IgD-negative memory B cell (primary cell): ENCODE data around the gene C11orf87. TPM values are rescaled to one million over a fixed set of nuclear protein-coding genes. Genes with fewer than 3 reads are reported as not detected.

Source experiments
- H3K27ac Mint-ChIP-seq, 3 donors: one replicate each; pipeline ENCODE4 v1.8.0; 2020 to 2022; ENCODE audit warnings: mild to moderate bottlenecking in 3 of 3, mixed read lengths in 3 of 3, moderate library complexity in 1 of 3
- H3K27me3 Mint-ChIP-seq: one replicate; pipeline ENCODE4 v1.8.0; 2021; ENCODE audit warnings: mixed read lengths
- H3K36me3 Mint-ChIP-seq: one replicate; pipeline ENCODE4 v1.8.0; 2020; ENCODE audit warnings: mild to moderate bottlenecking, mixed read lengths
- H3K4me1 Mint-ChIP-seq, 3 donors: one replicate each; pipeline ENCODE4 v1.8.0; 2020 to 2022; ENCODE audit warnings: mixed read lengths in 3 of 3, mild to moderate bottlenecking in 1 of 3
- H3K4me3 Mint-ChIP-seq, 4 donors: one replicate each; pipeline ENCODE4 v1.8.0; 2020 to 2022; ENCODE audit warnings: mild to moderate bottlenecking in 4 of 4, mixed read lengths in 4 of 4, moderate library complexity in 3 of 4
- H3K9me3 Mint-ChIP-seq, 3 donors: one replicate each; pipeline ENCODE4 v1.8.0; 2020 to 2021; ENCODE audit warnings: mixed read lengths in 3 of 3, mild to moderate bottlenecking in 1 of 3
- polyA plus RNA-seq: library from polyadenylated mRNA; unstranded; fragments of 300-500 nt; fragmentation: Illumina TruSeq; gene quantifications from one replicate; pipeline ENCODE4 v1.2.3, GENCODE V29; 2021

Gene C11orf87
- polyA plus RNA-seq = not detected

DNA sequence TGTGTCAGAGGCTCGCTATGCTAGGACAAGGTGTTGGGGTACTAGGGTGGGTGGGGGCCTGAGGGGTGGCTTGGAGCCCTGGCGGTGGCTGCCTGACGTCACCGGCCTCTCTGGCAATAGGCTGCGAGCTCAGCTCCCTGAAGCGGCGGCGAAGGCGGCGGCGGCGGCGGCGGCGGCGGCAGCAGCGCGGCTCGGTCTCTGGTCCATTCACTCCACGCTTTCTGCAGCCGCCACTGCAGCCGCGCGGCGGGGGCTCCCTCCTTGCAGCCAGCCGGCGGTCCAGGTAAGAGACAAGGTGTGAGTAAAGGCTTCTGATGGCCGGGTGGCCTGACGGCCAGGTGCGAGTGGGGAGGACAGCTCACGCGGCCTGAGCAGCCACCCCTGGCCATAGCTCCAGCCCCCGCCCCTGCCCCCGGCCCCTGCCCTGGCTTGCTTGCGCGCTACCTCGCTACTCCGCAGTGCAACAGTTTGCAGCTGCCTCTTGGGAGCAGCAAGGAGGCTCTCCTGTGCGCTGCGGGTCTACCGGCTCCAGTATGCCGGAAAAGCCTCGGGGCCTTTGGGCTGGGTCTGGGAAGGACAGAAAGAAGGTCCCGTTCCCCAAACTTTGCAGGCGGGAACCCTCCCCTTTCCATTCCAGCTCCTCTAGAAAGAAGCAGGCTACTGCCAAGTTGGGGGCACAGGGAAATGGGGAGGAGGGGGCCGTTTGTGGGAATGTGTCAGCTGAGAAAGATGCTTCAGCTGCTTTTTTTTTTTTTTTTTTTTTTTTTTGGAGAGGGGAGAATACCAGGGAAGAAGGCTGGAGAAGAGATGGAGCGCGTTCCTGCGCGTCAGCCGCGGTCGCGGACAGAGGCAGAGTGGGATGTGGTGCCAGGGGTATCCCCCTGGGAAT, at the start of gene C11orf87:
C11orf87 (plus strand) TSS at position 210 of the 889 bp plus-strand sequence. CDS start 1,444 bp downstream, outside the sequence.
- peaks cover 1% of the 10 kb centered on the region for H3K36me3 Mint-ChIP-seq
- H3K4me1 Mint-ChIP-seq = peaks cover 0 to 2% (median 0%) of the 10 kb centered on the region in 3 donors
- no peaks in the 10 kb centered on the region for H3K9me3 Mint-ChIP-seq
- no peak within 1 kb of the TSS for H3K27ac Mint-ChIP-seq
- H3K27me3 Mint-ChIP-seq = peaks cover 29% of the 10 kb centered on the region
- H3K4me3 Mint-ChIP-seq = peak within 1 kb of the TSS in 1 of 4 donors; percentile 69

DNA sequence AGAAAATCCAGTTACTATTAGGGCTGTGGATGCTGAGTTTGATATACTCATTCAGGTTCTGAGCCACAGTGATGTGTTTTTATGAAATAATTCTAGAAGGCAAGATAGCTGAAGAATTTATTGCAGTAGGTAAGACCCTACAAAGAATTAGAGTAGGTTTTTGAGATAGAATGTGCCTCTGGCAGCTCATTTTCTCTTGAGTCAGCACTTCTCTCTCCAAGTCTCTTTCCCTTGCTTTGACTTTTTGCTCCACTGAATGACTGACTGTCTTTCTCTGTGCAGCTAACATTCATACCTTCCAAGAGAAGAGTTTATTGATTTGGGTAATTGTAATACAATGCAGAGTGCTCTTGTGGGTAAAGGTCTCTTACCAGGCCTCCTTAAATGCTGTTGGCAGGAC, 48.0 kb upstream of the C11orf87 start:
- Mint-ChIP-seq H3K4me1 (no peaks in the 10 kb centered on the region), H3K36me3 (no peaks in the 10 kb centered on the region), H3K4me3 (no peak overlapping the region), H3K9me3 (peaks cover 0 to 9% (median 3%) of the 10 kb centered on the region in 3 donors), H3K27me3 (no peaks in the 10 kb centered on the region), H3K27ac (no peak overlapping the region)

DNA sequence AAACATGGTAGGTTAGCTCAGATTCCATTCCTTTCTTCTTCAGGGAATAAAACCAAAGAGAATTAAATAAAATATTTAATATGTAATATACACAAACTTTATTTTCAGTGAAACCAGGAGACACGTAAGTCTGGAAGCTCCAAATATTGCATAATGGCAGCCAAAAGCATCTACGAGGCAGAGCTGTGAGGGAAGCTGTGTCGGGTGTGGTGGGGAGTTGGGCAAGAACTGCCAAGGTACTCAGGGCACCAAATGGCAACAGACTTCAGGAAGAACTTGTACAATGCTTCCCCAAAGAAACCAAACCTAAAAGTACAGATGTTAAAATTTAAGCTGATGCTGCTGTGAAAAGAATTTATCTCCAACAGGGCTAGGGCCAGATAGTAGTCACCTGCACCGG, 47.5 kb upstream of the C11orf87 start:
- Mint-ChIP-seq H3K27me3 (no peaks in the 10 kb centered on the region), H3K27ac (no peak overlapping the region), H3K36me3 (no peaks in the 10 kb centered on the region), H3K4me3 (no peak overlapping the region), H3K4me1 (no peaks in the 10 kb centered on the region), H3K9me3 (peaks cover 0 to 9% (median 0%) of the 10 kb centered on the region in 3 donors)

DNA sequence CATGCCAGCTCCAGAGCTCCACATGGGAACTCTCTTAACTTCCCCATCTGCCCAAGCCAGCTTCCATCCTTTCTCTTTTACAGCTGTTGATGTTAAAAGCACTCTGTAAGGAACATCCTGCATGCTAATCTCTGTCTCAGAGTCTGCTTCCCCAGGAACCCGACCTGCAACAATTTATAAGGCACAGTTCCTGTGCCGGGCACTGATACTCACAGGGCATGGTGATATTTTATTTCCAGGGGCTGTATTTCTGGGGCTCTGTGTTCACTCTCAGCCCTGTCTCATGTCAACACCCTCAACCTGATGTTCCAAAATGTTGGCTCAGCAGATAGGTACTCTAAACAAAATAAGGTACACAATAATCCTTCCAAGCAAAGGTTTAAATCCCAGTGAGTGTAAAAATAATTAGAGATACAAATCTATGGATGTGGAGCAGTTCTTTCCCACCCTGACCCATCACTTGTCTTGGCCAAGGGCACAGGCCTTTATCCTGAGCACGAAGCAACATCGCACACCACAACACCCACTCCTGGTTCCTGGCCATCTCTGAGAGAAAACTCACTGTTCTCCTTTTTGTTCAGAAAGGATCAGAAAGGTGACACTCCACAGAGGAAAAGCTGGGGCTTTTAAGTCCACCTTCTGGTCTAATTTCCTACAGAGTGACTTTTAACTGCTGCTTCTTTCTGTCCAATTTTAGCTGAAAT, 44.8 kb upstream of the C11orf87 start:
- Mint-ChIP-seq H3K4me3 (no peak overlapping the region), H3K9me3 (no peaks in the 10 kb centered on the region), H3K4me1 (no peaks in the 10 kb centered on the region), H3K36me3 (no peaks in the 10 kb centered on the region), H3K27me3 (no peaks in the 10 kb centered on the region), H3K27ac (no peak overlapping the region)

DNA sequence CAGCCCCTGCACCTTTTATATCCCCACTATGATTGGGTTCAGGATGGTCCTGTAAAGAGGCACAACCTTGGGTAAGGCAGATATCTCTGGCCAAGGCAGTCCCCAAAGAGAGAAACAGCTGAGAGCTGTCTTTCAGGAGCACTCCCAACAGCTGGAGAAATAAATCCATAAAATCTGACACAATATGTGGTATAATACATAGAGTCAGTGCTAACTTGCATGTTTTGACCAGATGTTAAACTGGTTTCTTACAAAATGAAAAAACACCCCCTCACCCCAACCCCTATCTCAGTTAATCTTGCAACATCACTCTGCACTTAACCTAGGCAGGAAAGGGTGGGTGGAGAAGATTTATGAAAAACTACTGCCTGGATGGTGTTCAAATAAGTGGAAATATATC, 44.0 kb upstream of the C11orf87 start:
- H3K27me3 Mint-ChIP-seq = no peaks in the 10 kb centered on the region
- H3K4me3 Mint-ChIP-seq = no peak overlapping the region
- no peaks in the 10 kb centered on the region for H3K9me3 Mint-ChIP-seq
- H3K36me3 Mint-ChIP-seq = no peaks in the 10 kb centered on the region
- H3K4me1 Mint-ChIP-seq = no peaks in the 10 kb centered on the region
- no peak overlapping the region for H3K27ac Mint-ChIP-seq

DNA sequence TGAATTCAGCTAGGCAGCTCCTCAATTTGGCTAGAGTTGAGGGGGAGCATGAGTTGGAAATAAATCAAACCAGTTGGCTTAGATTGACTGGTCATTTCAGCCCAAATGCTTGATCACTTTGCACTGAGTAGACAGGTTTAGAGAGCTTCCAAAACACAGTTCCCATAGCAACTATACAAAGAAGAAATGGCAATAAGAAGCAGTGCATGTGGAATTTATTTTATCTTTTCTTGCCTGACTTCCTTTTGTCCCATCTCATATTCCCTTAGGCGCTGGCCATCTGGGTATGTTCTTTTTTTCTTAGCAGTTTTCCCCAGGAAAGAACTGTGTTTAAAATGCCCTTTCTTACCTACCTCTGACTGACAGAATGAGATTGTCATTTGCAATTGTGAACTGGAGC, 38.7 kb upstream of the C11orf87 start:
- Mint-ChIP-seq H3K36me3 (no peaks in the 10 kb centered on the region), H3K4me3 (no peak overlapping the region), H3K27ac (no peak overlapping the region), H3K9me3 (no peaks in the 10 kb centered on the region), H3K4me1 (no peaks in the 10 kb centered on the region), H3K27me3 (no peaks in the 10 kb centered on the region)

DNA sequence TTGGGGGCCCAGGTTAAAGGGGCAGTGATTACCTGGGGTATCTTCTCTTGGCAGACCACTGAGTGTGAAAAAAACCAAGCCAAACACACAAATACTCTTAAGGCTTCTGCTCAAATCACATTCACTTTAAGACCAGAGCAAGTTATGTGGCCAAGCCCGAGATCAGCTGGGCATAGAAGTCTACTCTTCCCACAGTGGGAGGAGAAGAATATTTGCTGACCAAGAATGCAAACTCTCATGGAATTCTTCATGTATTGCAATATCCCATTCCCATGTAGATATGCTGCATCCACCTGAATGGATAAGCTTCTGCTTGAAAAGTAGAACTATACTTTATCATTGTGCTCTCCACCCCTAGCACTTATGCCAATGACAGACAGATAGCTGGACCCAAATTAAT, 37.1 kb upstream of the C11orf87 start:
- H3K36me3 Mint-ChIP-seq = no peaks in the 10 kb centered on the region
- H3K4me3 Mint-ChIP-seq = no peak overlapping the region
- H3K27ac Mint-ChIP-seq = no peak overlapping the region
- no peaks in the 10 kb centered on the region for H3K4me1 Mint-ChIP-seq
- H3K9me3 Mint-ChIP-seq = no peaks in the 10 kb centered on the region
- no peaks in the 10 kb centered on the region for H3K27me3 Mint-ChIP-seq

DNA sequence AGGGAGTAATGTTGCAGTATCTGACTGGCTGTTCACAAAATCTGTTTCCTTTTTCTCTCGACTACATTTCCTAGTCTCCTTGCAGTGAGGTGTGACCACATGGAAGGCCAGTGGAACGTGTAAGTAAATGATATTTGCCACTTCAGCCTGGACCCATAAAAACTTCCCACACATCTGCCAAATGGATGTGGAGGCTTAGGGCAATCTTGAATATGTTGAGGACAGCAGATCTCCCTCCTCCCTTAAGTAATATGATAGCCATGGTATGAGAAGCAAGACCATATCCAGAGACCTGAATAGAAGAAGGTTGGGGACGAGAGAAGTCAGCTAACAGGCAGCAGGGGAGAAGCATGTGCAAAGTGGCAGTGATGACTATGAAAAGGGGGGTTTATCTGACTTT, 33.0 kb upstream of the C11orf87 start:
- Mint-ChIP-seq H3K4me3 (peak overlapping the region in 1 of 4 donors; percentile 10), H3K27ac (no peak overlapping the region), H3K4me1 (no peaks in the 10 kb centered on the region), H3K36me3 (no peaks in the 10 kb centered on the region), H3K27me3 (no peaks in the 10 kb centered on the region), H3K9me3 (peaks cover 0 to 2% (median 2%) of the 10 kb centered on the region in 3 donors)

DNA sequence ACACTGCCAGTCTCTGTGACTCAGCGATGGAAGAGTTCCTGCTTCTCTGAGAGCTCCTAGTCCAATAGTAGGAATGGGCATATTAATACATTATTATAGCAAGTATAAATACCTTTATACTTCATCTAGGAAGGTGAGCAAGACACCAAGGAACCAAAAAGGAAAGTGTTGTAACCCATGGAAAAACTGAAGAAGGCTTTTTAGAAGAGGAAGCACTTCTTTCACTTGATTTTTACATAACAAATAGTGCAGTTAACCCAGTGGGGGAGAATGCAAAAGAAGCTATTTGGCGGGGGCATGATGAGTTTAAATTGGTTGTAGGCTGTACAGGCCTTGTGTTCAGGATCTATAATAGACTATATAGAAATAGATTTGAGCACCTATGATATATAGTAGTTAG, 31.2 kb upstream of the C11orf87 start:
- Mint-ChIP-seq H3K4me1 (no peaks in the 10 kb centered on the region), H3K36me3 (no peaks in the 10 kb centered on the region), H3K4me3 (no peak overlapping the region), H3K9me3 (peaks cover 0 to 2% (median 2%) of the 10 kb centered on the region in 3 donors), H3K27me3 (no peaks in the 10 kb centered on the region), H3K27ac (no peak overlapping the region)

DNA sequence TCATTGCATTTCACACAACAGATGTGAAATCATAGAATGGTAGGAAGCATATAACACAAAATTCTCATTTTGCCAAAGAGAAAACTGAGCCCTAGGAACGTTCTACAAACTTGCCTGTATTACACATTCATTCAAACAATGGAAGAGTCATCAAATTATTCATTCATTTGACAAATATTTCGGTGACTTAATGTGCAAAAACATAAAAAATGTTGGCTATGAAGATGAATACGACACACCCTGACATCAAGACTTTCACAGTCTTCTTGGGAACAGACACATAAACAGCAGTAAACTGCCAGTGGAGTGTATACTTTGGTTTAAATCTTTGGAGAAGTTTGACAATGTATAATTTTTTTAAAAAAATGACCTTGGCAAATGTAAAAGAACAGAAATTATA, 20.4 kb upstream of the C11orf87 start:
- H3K36me3 Mint-ChIP-seq = no peaks in the 10 kb centered on the region
- no peaks in the 10 kb centered on the region for H3K27me3 Mint-ChIP-seq
- H3K9me3 Mint-ChIP-seq = peaks cover 0 to 3% (median 2%) of the 10 kb centered on the region in 3 donors
- no peak overlapping the region for H3K27ac Mint-ChIP-seq
- H3K4me3 Mint-ChIP-seq = no peak overlapping the region
- no peaks in the 10 kb centered on the region for H3K4me1 Mint-ChIP-seq

DNA sequence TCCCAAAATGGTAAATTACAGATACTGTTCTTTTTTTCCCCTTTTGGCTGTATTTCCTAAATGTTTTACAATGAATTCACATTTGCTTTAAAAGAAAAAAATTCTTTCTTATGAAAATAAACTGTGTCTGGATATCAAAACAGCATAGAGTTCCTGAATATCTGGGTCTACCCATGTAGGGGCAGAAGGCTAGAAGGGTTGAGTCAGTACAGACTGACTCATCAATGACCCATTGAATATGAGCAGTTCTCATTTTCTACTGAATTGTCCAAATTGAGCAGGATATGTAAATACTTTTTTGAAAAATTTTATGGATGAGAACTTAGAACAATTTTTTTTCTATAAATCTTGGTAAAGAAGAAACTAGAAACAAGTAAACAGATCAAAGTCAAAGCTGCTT, 16.3 kb upstream of the C11orf87 start:
- no peaks in the 10 kb centered on the region for H3K27me3 Mint-ChIP-seq
- no peaks in the 10 kb centered on the region for H3K36me3 Mint-ChIP-seq
- H3K27ac Mint-ChIP-seq = no peak overlapping the region
- no peaks in the 10 kb centered on the region for H3K4me1 Mint-ChIP-seq
- H3K9me3 Mint-ChIP-seq = no peaks in the 10 kb centered on the region
- H3K4me3 Mint-ChIP-seq = no peak overlapping the region

DNA sequence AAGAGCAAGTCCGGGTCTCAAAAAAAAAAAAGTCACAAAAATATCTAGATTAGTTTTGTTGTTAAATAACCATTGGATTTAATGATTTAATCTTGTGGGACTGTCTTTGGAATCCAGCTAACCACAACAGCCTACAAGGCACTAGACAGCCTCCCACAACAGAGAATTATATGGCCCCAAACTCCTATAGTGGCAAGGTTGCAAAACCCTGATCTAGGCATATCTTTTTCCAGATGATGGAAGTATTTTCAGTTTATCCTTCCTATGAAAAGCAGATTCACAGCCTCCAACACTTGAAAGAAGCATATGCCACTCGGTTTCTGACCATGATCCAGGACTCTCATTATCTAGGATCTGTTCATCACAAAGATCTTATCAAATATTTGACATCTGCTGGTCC, 5.4 kb upstream of the C11orf87 start:
- Mint-ChIP-seq H3K4me1 (peaks cover 0 to 2% (median 0%) of the 10 kb centered on the region in 3 donors), H3K4me3 (no peak overlapping the region)

DNA sequence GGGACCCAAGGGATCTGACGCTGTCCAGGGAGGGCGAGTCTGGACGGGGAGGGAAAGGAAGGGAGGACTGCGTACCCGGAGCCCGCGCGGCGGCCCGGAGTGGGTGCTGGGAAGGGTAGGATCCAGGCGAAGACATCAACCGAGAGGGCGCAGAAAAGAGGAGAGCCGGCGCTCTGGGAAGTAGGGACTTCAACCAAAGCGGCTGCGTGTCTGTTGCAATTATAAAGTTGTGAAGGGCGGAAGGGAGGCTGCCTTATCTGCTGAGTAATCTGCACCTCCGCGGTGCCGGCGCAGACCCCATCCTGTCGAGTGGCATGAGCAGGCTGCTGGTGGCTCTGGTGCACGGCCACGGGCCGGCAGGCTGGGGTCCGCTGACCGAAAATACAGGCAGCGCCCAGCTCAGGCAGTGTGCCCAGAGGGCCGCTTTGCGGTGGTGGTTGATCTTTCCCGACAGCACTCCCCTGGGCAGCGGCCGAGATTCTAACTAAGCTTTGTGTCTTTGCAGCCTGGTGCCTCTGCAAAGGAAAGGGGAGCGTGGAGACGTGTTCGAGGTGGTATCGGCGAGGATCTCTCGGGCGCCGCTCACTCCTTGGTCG, 978 bp downstream of the C11orf87 start:
- no peak overlapping the region for H3K27ac Mint-ChIP-seq
- H3K36me3 Mint-ChIP-seq = peaks cover 1% of the 10 kb centered on the region
- peaks cover 29% of the 10 kb centered on the region for H3K27me3 Mint-ChIP-seq
- peaks cover 0 to 2% (median 0%) of the 10 kb centered on the region in 3 donors for H3K4me1 Mint-ChIP-seq
- H3K4me3 Mint-ChIP-seq = no peak overlapping the region
- H3K9me3 Mint-ChIP-seq = no peaks in the 10 kb centered on the region

More for the DNA sequence above, 5.4 kb upstream of the C11orf87 start:
- Mint-ChIP-seq H3K36me3 (no peaks in the 10 kb centered on the region), H3K9me3 (no peaks in the 10 kb centered on the region), H3K27me3 (peaks cover 9% of the 10 kb centered on the region), H3K27ac (no peak overlapping the region)

DNA sequence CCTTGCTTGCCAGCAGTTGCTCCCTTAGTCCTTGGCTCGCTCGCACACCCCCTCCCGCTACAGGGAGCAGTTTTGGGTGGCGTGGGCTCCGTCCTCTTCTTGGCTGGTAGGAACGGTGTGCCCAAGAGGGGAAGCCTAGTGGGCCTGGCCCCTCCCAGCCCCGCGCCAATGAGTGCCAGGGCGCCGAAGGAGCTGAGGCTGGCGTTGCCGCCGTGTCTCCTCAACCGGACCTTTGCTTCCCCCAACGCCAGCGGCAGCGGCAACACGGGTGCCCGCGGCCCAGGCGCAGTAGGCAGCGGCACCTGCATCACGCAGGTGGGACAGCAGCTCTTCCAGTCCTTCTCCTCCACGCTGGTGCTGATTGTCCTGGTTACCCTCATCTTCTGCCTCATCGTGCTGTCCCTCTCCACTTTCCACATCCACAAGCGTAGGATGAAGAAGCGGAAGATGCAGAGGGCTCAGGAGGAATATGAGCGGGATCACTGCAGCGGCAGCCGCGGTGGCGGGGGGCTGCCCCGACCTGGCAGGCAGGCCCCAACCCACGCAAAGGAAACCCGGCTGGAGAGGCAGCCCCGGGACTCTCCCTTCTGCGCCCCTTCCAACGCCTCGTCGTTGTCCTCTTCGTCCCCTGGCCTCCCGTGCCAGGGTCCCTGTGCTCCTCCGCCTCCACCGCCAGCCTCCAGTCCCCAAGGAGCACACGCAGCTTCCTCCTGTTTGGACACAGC, 1.6 kb downstream of the C11orf87 start:
- Mint-ChIP-seq H3K36me3 (peaks cover 1% of the 10 kb centered on the region), H3K4me3 (no peak overlapping the region), H3K27me3 (peaks cover 27% of the 10 kb centered on the region), H3K4me1 (peaks cover 0 to 2% (median 0%) of the 10 kb centered on the region in 3 donors), H3K9me3 (no peaks in the 10 kb centered on the region), H3K27ac (no peak overlapping the region)

DNA sequence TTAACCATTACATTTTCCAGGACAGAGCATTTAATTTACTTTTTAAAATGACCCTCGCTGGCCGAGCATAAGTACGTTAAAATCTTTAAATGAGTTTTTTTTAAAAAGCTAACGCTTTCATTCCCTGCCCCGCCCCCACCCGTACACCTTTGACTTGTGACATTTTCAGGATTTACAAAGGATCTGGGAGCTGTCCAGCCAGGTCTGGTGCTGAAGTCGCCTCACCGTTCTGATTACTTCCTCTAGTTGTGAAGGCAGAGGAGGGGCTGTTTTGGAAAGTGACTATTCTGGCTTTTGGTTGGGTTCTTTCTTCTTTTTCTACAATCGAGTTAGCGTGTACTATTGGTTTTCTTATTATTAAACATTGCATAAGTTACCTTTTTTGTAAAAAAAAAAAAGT, 2.9 kb downstream of the C11orf87 start:
- peaks cover 0 to 2% (median 0%) of the 10 kb centered on the region in 3 donors for H3K4me1 Mint-ChIP-seq
- H3K27me3 Mint-ChIP-seq = peaks cover 26% of the 10 kb centered on the region
- H3K27ac Mint-ChIP-seq = no peak overlapping the region
- no peak overlapping the region for H3K4me3 Mint-ChIP-seq
- peaks cover 1% of the 10 kb centered on the region for H3K36me3 Mint-ChIP-seq
- H3K9me3 Mint-ChIP-seq = no peaks in the 10 kb centered on the region
